Liver (tissue), 3 donors: Measurements from ENCODE around the gene DDA1.

ENCODE experiments used
- EGR1 ChIP-seq, 2 donors: IDR thresholded peaks; 2 replicates each; pipeline ENCODE4 v1.6.1; 2016 to 2018; ENCODE audit warnings: antibody characterized with exemption in 2 of 2, low read depth in 2 of 2
- FOXA1 ChIP-seq: IDR thresholded peaks from 2 replicates; pipeline ENCODE4 v1.6.1; 2016; ENCODE audit warnings: antibody characterized with exemption
- HNF4G ChIP-seq: IDR thresholded peaks from 2 replicates; pipeline ENCODE4 v1.6.1; 2016; ENCODE audit warnings: antibody characterized with exemption
- RAD21 ChIP-seq, 2 donors: IDR thresholded peaks; 2 replicates each; pipeline ENCODE4 v1.6.1; 2016; ENCODE audit warnings: antibody characterized with exemption in 2 of 2, mild to moderate bottlenecking in 2 of 2
- YY1 ChIP-seq: IDR thresholded peaks from 2 replicates; pipeline ENCODE4 v1.6.1; 2016; ENCODE audit warnings: antibody characterized with exemption, mild to moderate bottlenecking
- TF ChIP-seq, protein P1 (sequence below): fragments of 150-350 bp; IDR thresholded peaks from 2 replicates; pipeline ENCODE4 v1.5.1; 2017; ENCODE audit warnings: improper control_type of control experiment, low read depth, low read length; ENCODE audit not compliant: missing input control
- TF ChIP-seq, protein P2 (sequence below): IDR thresholded peaks from 2 replicates; pipeline ENCODE4 v1.6.1; 2016; ENCODE audit warnings: antibody characterized with exemption, mild to moderate bottlenecking
- TF ChIP-seq, protein P3 (sequence below): IDR thresholded peaks from 2 replicates; pipeline ENCODE4 v1.6.1; 2016; ENCODE audit warnings: antibody characterized with exemption
- TF ChIP-seq, protein P4 (sequence below): IDR thresholded peaks from 2 replicates; pipeline ENCODE4 v1.6.1; 2016; ENCODE audit warnings: antibody characterized with exemption
- TF ChIP-seq, protein P5 (sequence below): IDR thresholded peaks from 2 replicates; pipeline ENCODE4 v1.6.1; 2016; ENCODE audit warnings: antibody characterized with exemption
- donor health status: healthy.
- donor health status: healthy.

DNA sequence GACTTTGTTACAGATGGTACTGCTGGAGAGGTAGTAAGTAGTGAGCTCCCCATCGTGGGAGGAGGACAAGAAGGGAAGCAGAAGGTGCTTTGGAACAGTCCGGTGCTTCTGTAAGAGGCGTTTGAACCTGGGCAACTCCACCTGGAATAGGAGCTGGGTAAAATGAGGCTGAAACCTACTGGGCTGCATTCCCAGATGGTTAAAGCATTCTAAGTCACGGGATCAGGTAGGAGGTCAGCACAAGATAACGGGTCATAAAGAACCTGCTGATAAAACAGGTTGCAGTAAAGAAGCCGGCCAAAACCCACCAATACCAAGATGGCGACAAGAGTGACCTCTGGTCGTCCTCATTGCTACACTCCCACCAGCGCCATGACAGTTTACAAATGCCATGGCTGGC, 22.6 kb upstream of the DDA1 start:
- TF ChIP-seq HNF4G (no peak), EGR1 (IDR thresholded peaks at IDR 0.05; ENCODE audit: low read depth in 2 of 2) (no peak), FOXA1 (no peak), YY1 (no peak), RAD21 (IDR thresholded peaks at IDR 0.05) (no peak)
- TF ChIP-seq, protein P1, sequence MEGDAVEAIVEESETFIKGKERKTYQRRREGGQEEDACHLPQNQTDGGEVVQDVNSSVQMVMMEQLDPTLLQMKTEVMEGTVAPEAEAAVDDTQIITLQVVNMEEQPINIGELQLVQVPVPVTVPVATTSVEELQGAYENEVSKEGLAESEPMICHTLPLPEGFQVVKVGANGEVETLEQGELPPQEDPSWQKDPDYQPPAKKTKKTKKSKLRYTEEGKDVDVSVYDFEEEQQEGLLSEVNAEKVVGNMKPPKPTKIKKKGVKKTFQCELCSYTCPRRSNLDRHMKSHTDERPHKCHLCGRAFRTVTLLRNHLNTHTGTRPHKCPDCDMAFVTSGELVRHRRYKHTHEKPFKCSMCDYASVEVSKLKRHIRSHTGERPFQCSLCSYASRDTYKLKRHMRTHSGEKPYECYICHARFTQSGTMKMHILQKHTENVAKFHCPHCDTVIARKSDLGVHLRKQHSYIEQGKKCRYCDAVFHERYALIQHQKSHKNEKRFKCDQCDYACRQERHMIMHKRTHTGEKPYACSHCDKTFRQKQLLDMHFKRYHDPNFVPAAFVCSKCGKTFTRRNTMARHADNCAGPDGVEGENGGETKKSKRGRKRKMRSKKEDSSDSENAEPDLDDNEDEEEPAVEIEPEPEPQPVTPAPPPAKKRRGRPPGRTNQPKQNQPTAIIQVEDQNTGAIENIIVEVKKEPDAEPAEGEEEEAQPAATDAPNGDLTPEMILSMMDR = no peak
- TF ChIP-seq, protein P2, sequence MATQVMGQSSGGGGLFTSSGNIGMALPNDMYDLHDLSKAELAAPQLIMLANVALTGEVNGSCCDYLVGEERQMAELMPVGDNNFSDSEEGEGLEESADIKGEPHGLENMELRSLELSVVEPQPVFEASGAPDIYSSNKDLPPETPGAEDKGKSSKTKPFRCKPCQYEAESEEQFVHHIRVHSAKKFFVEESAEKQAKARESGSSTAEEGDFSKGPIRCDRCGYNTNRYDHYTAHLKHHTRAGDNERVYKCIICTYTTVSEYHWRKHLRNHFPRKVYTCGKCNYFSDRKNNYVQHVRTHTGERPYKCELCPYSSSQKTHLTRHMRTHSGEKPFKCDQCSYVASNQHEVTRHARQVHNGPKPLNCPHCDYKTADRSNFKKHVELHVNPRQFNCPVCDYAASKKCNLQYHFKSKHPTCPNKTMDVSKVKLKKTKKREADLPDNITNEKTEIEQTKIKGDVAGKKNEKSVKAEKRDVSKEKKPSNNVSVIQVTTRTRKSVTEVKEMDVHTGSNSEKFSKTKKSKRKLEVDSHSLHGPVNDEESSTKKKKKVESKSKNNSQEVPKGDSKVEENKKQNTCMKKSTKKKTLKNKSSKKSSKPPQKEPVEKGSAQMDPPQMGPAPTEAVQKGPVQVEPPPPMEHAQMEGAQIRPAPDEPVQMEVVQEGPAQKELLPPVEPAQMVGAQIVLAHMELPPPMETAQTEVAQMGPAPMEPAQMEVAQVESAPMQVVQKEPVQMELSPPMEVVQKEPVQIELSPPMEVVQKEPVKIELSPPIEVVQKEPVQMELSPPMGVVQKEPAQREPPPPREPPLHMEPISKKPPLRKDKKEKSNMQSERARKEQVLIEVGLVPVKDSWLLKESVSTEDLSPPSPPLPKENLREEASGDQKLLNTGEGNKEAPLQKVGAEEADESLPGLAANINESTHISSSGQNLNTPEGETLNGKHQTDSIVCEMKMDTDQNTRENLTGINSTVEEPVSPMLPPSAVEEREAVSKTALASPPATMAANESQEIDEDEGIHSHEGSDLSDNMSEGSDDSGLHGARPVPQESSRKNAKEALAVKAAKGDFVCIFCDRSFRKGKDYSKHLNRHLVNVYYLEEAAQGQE = no peak
- TF ChIP-seq, protein P3, sequence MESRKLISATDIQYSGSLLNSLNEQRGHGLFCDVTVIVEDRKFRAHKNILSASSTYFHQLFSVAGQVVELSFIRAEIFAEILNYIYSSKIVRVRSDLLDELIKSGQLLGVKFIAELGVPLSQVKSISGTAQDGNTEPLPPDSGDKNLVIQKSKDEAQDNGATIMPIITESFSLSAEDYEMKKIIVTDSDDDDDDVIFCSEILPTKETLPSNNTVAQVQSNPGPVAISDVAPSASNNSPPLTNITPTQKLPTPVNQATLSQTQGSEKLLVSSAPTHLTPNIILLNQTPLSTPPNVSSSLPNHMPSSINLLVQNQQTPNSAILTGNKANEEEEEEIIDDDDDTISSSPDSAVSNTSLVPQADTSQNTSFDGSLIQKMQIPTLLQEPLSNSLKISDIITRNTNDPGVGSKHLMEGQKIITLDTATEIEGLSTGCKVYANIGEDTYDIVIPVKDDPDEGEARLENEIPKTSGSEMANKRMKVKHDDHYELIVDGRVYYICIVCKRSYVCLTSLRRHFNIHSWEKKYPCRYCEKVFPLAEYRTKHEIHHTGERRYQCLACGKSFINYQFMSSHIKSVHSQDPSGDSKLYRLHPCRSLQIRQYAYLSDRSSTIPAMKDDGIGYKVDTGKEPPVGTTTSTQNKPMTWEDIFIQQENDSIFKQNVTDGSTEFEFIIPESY = no peak
- TF ChIP-seq, protein P4, sequence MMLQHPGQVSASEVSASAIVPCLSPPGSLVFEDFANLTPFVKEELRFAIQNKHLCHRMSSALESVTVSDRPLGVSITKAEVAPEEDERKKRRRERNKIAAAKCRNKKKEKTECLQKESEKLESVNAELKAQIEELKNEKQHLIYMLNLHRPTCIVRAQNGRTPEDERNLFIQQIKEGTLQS = no peak
- TF ChIP-seq, protein P5, sequence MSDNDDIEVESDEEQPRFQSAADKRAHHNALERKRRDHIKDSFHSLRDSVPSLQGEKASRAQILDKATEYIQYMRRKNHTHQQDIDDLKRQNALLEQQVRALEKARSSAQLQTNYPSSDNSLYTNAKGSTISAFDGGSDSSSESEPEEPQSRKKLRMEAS = no peak
